K562 (cell line): ENCODE results near the gene WTAP. TPM values are rescaled to one million over a fixed set of nuclear protein-coding genes. Genes with fewer than 3 reads are reported as not detected.

Experiments
- CLOCK ChIP-seq: fragments of 250-450 bp; sonication (Bioruptor Pico); IDR thresholded peaks from 2 replicates; pipeline ENCODE4 v1.4.0; 2020; ENCODE audit warnings: mild to moderate bottlenecking, moderate library complexity, borderline replicate concordance
- E2F1 ChIP-seq: sonication (generic); formaldehyde crosslinking; IDR thresholded peaks from 2 replicates; pipeline ENCODE4 v1.8.1; 2023; ENCODE audit warnings: mild to moderate bottlenecking, missing genetic modification reagents, moderate library complexity
- NR1H2 ChIP-seq: sonication (generic); formaldehyde crosslinking; IDR thresholded peaks from 2 replicates; pipeline ENCODE4 v1.4.0; 2020; ENCODE audit warnings: mild to moderate bottlenecking, missing genetic modification reagents
- POLR2A ChIP-seq: fragments of 450-650 bp; conservative IDR thresholded peaks from 2 replicates; pipeline ENCODE4 v1.6.1; 2016
- POLR2AphosphoS5 ChIP-seq: IDR thresholded peaks from 2 replicates; pipeline ENCODE4 v1.6.1; 2011; ENCODE audit warnings: mild to moderate bottlenecking, low read depth, low read length, moderate library complexity; ENCODE audit not compliant: control insufficient read depth, insufficient read depth
- SAFB ChIP-seq: fragments of 200-400 bp; formaldehyde crosslinking; IDR thresholded peaks from 2 replicates; pipeline ENCODE4 v1.6.1; 2017; ENCODE audit warnings: low read depth, low read length, borderline replicate concordance
- SFPQ ChIP-seq: fragments of 200-400 bp; formaldehyde crosslinking; IDR thresholded peaks from 2 replicates; pipeline ENCODE4 v1.6.1; 2017; ENCODE audit warnings: mild to moderate bottlenecking, low read depth, low read length, moderate library complexity
- THAP12 ChIP-seq: fragments of 250-450 bp; sonication (Bioruptor Pico); IDR thresholded peaks from 2 replicates; pipeline ENCODE4 v1.9.0; 2021; ENCODE audit warnings: mild to moderate bottlenecking, inconsistent platforms
- ZBTB49 ChIP-seq: sonication (generic); formaldehyde crosslinking; IDR thresholded peaks from 2 replicates; pipeline ENCODE4 v1.8.0; 2022; ENCODE audit warnings: missing genetic modification reagents, mild to moderate bottlenecking, borderline replicate concordance
- ZKSCAN1 ChIP-seq: fragments of 150-350 bp; IDR thresholded peaks from 2 replicates; pipeline ENCODE4 v1.6.1; 2016; ENCODE audit warnings: low read depth, low read length
- ZNF12 ChIP-seq: sonication (generic); formaldehyde crosslinking; IDR thresholded peaks from 2 replicates; pipeline ENCODE4 v1.4.0; 2020; ENCODE audit warnings: mild to moderate bottlenecking, missing genetic modification reagents
- polyA plus RNA-seq, 8 experiments: library from polyadenylated mRNA; depleted of rRNA in 4 of 8; stranded (reverse) in 5 of 8; unstranded in 3 of 8; fragments of >200 nt; fragmentation: Nextera tagmentation in 2 of 8; fragmentation: Illumina TruSeq in 1 of 8; extraction: Ambion mirVana in 2 of 8; extraction: Trizol in 1 of 8; gene quantifications; 2 replicates each; pipeline versions ENCODE4 v1.2.1 to v1.2.3, GENCODE V29; 2011 to 2014; ENCODE audit warnings: inconsistent platforms in 1 of 8, missing spikeins in 1 of 8
- total RNA-seq, 7 experiments: library from RNA; depleted of rRNA in 6 of 7; stranded (reverse); fragments of >200 nt in 6 of 7; fragmentation: Illumina TruSeq in 2 of 7; extraction: Trizol in 2 of 7; gene quantifications; 2 replicates each; pipeline versions ENCODE4 v1.2.1 to v1.2.3, GENCODE V29; 2011 to 2021; ENCODE audit warnings: low replicate concordance in 1 of 7

Gene WTAP
- total and polyA plus RNA-seq, 9 of the 15 experiments (the other 6 are each of a cell fraction or from before 2014, with no cell fraction given) = 52.4 to 156 (median 110) TPM

- 0 out of 2 replicates have a peak, but pooled peaks have one; percentile 38 for TF ChIP-seq THAP12 (CRISPR knock-in tag)
- TF ChIP-seq SFPQ = no peak
- TF ChIP-seq POLR2A = peak; percentile 94
- TF ChIP-seq ZNF12 (CRISPR knock-in tag) = 0 out of 2 replicates have a peak, but pooled peaks have one; percentile 3
- TF ChIP-seq ZKSCAN1 = peak; percentile 39; the same call in 1 of the 2 replicates
- peak; percentile 46; the same call in 1 of the 2 replicates for TF ChIP-seq E2F1 (CRISPR knock-in tag)
- peak; percentile 23; the same call in 1 of the 2 replicates for TF ChIP-seq POLR2AphosphoS5
- no peak for TF ChIP-seq NR1H2 (CRISPR knock-in tag)
- no peak for TF ChIP-seq ZBTB49 (CRISPR knock-in tag)
- TF ChIP-seq CLOCK (CRISPR knock-in tag) = no peak
- 0 out of 2 replicates have a peak, but pooled peaks have one; percentile 18 for TF ChIP-seq SAFB
Observed at GRCh38 chr6:159761873-159762680, 34.8 kb downstream of the WTAP start, which contains the start of gene ACAT2 (continued).
